BE2C (cell line): ENCODE data around the gene BRI3.

ENCODE experiments used
- DNase-seq: peaks from one replicate; pipeline ENCODE4 v3.0.0-alpha.2; 2020
- H3K27me3 ChIP-seq: fragments of 250-450 bp; sonication (Bioruptor Pico); 2 replicates; pipeline ENCODE4 v1.5.1; 2020; ENCODE audit warnings: mild to moderate bottlenecking
- H3K36me3 ChIP-seq: fragments of 250-450 bp; sonication (Bioruptor Pico); 2 replicates; pipeline ENCODE4 v1.5.1; 2020; ENCODE audit warnings: mild to moderate bottlenecking
- H3K4me1 ChIP-seq: fragments of 250-450 bp; sonication (Bioruptor Pico); 2 replicates; pipeline ENCODE4 v1.5.1; 2020
- H3K4me3 ChIP-seq: 2 replicates; pipeline ENCODE4 v1.5.1; 2011; ENCODE audit warnings: low read depth, low read length
- H3K9me3 ChIP-seq: fragments of 250-450 bp; sonication (Bioruptor Pico); 2 replicates; pipeline ENCODE4 v1.5.1; 2020
- CTCF ChIP-seq: IDR thresholded peaks from 2 replicates; pipeline ENCODE4 v1.5.1; 2012; ENCODE audit warnings: mild to moderate bottlenecking, low read depth, low read length

The BRI3 gene

DNA sequence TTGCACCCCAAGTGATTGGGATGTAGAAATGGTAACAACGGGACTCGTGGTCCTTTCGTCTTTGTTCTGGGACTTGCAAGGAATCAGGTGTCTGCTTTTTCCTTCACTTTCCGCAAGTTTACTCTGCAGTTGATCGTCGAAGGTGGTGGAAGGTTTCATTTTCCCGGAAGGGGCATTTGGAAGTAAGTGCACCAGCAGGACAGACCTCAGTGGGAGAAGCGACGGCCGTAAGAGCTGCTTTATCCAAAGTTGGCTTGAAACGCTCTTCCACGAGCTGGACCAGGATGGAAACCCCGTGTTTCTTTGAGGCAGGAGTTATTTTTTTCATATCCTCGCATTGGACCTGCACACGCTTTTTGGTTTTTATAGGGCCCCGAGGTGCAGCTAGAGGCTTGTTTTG is 1.2 kb downstream of the BRI3 start:
- no peaks in the 10 kb centered on the region for H3K27me3 ChIP-seq
- H3K9me3 ChIP-seq = no peaks in the 10 kb centered on the region
- TF ChIP-seq CTCF = no peak
- H3K4me3 ChIP-seq = peak overlapping the region; percentile 75
- H3K4me1 ChIP-seq = peaks cover 12% of the 10 kb centered on the region
- peaks cover 3% of the 10 kb centered on the region; the same call in 1 of the 2 replicates for H3K36me3 ChIP-seq
- DNase-seq = no peak

DNA sequence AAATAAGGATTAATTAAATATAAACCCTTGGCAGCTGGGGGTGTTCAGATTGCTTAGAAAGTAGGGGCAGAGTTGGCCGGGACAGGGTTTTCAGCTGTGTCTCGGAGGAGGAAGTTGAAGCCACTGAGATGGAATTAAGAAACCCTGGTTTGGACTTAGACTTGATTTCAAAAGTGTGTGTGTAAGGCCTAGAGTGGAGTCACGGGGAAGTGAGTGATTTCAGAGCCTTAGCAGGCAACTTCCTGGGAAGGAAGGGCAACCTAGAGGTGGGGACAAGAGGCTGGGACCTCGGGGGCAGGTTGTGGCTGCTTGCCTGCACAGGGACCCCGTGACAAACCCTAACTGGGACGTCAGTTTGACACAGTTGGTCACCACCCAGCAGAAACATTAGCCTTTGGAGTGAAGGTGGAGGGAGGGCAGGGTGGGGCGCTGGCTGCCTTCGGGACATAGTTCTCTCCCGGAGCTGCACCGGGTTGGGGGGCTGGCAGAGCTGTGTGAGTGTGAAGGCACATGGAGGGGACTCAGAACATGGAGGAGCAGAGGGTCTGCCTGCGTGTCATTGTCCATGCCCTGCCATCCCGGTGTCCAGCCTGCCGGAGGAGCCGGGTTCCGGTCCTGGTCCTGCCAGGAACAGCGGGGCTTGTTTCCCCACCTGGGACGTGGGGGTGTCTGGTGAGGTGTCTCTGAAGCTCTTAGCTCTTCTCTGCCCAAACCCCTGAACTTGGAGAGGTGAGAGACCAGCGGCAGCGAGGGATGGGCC is 1.8 kb downstream of the BRI3 start:
- peaks cover 12% of the 10 kb centered on the region for H3K4me1 ChIP-seq
- DNase-seq = no peak
- peaks cover 3% of the 10 kb centered on the region; the same call in 1 of the 2 replicates for H3K36me3 ChIP-seq
- H3K27me3 ChIP-seq = no peaks in the 10 kb centered on the region
- H3K4me3 ChIP-seq = peak overlapping the region; percentile 75; the same call in 1 of the 2 replicates
- TF ChIP-seq CTCF = no peak
- no peaks in the 10 kb centered on the region for H3K9me3 ChIP-seq

DNA sequence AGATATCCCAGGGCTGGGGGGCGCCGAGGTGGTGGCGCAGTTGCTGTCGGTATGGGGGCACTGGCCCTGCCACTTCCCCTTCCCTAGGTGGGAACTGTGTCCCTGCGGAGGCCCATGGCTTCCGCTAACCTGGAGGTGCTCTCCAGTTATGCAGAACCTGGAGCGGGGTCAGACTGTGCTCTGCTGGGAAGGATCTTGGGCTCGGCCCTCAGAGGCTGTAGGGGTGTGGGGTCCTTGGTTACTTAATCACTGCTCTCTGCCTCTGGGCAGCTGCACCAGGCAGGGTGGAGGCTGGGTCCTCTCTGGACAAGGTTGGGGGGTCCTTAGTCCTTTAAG is 2.4 kb downstream of the BRI3 start:
- TF ChIP-seq CTCF = no peak
- no peak overlapping the region for H3K4me3 ChIP-seq
- peaks cover 3% of the 10 kb centered on the region; the same call in 1 of the 2 replicates for H3K36me3 ChIP-seq
- no peaks in the 10 kb centered on the region for H3K9me3 ChIP-seq
- no peaks in the 10 kb centered on the region for H3K27me3 ChIP-seq
- peaks cover 8% of the 10 kb centered on the region for H3K4me1 ChIP-seq
- no peak for DNase-seq

GRCh38 chr7:98284335-98285036 is 3.0 kb downstream of the BRI3 start:
- H3K36me3 ChIP-seq = peaks cover 3% of the 10 kb centered on the region; the same call in 1 of the 2 replicates
- peaks cover 7% of the 10 kb centered on the region for H3K4me1 ChIP-seq
- no peak for TF ChIP-seq CTCF
- no peak overlapping the region; the same call in 1 of the 2 replicates for H3K4me3 ChIP-seq
- H3K9me3 ChIP-seq = no peaks in the 10 kb centered on the region
- DNase-seq = peak; percentile 30
- H3K27me3 ChIP-seq = no peaks in the 10 kb centered on the region

DNA sequence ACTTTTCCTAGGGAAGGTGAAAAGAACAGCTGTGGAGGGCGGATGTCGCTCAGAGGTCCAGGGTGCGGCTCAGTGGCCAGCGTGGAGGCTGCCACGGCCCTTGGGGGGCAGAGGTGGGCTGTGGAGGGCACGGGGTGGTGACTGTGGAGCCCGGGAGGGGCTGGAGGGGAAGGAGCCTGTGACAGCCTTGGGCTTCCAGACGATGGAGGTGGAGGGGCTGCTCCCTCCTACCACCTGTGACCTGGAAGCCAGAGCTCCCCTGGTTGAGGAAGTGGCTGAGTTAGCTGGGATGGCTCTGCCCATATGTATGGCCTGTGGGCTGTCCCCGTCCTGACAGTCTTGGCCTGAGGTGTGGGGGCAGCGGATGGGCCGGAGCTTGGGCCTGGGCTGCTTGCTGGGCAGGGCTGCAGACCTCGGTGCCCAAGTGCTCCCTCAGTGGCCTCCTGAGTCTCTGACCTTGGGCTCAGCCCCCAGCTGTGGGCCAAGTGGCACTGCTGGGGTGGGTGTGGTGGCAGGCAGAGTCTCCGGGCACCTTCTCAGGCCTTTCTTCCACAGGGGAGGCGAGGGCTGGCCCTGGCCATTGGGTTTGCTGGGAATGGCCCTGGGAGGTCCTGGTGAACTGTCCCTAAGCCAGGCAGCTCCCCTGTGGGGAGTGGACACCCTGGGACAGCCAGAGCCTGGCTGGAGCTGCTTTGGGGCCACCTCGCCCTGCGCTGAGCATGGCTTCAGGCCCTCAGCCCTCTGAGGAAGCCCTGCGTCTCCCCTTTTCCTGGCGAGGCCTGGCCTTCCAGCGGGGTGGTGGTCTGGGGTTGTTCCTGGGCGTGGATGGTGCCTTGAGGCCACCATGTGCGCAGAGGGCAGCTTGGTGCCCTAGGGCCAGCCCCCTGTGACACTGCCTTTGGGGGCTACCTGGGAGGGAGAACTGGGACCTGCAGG is 3.9 kb downstream of the BRI3 start:
- Histone ChIP-seq H3K9me3 (no peaks in the 10 kb centered on the region), H3K27me3 (no peaks in the 10 kb centered on the region), H3K4me1 (peaks cover 7% of the 10 kb centered on the region), H3K4me3 (no peak overlapping the region), H3K36me3 (peaks cover 3% of the 10 kb centered on the region; the same call in 1 of the 2 replicates)
- no peak for TF ChIP-seq CTCF
- no peak for DNase-seq
